22Rv1 (cell line): Measurements from ENCODE around the gene RBM18.

ENCODE experiments used
- H3K27ac ChIP-seq: fragments of 450-650 bp; 2 replicates; pipeline ENCODE4 v1.5.1; 2017
- ZFX ChIP-seq: fragments of 450-650 bp; IDR thresholded peaks from 2 replicates; pipeline ENCODE4 v1.6.1; 2017; ENCODE audit warnings: antibody characterized with exemption, borderline replicate concordance
- TF ChIP-seq, protein P1 (sequence below): fragments of 450-650 bp; IDR thresholded peaks from 2 replicates; pipeline ENCODE4 v1.5.1; 2017; ENCODE audit warnings: mild to moderate bottlenecking

Gene RBM18

GRCh38 chr9:122205176-122205575 is 59.5 kb downstream of the RBM18 start:
- TF ChIP-seq, protein P1, sequence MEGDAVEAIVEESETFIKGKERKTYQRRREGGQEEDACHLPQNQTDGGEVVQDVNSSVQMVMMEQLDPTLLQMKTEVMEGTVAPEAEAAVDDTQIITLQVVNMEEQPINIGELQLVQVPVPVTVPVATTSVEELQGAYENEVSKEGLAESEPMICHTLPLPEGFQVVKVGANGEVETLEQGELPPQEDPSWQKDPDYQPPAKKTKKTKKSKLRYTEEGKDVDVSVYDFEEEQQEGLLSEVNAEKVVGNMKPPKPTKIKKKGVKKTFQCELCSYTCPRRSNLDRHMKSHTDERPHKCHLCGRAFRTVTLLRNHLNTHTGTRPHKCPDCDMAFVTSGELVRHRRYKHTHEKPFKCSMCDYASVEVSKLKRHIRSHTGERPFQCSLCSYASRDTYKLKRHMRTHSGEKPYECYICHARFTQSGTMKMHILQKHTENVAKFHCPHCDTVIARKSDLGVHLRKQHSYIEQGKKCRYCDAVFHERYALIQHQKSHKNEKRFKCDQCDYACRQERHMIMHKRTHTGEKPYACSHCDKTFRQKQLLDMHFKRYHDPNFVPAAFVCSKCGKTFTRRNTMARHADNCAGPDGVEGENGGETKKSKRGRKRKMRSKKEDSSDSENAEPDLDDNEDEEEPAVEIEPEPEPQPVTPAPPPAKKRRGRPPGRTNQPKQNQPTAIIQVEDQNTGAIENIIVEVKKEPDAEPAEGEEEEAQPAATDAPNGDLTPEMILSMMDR: no peak
- TF ChIP-seq ZFX: no peak
- H3K27ac ChIP-seq: no peak overlapping the region

GRCh38 chr9:122204491-122204890 is 60.1 kb downstream of the RBM18 start:
- no peak overlapping the region for H3K27ac ChIP-seq
- TF ChIP-seq, protein P1: no peak
- TF ChIP-seq ZFX: no peak

DNA sequence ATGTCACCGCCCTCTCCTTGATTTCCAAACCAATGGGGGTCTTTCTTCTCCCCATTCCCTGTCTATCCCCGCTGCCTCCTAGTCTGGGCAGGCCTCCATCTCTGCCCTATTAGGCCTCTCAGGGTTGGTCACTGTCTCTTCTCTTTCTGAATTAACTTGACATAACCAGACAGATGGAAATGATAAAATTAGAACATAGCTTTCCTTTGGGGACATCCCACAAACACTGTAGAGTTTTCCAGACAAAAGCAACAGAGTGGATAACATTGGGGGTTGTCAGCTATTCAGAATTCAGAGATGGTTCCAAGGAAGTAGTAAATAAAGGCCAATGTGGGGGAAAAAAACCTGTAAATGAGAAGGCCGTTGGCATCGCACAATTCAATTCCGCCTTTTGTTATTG is 60.6 kb downstream of the RBM18 start:
- TF ChIP-seq ZFX: no peak
- TF ChIP-seq, protein P1: no peak
- no peak overlapping the region for H3K27ac ChIP-seq

GRCh38 chr9:122202111-122202510 is 62.5 kb downstream of the RBM18 start:
- no peak for TF ChIP-seq ZFX
- TF ChIP-seq, protein P1: no peak
- no peak overlapping the region for H3K27ac ChIP-seq

DNA sequence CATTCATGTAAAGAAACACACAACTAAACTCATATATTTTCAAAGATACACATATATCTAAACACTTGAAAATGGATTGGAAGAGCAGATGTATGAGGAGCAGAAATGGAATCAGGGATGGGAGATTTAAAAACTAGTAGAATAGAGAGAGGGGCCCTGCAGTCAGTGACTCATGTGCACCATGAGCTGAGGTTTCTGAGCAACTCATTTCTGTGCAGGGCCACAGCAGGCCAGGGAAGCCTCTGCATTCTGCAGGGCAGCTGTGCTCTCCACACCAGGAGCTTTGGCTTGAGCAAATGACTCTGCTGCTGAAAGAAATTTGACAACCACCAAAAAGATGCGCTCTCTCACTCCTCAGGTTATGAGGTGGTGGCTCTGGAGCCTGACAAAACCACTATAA is 63.0 kb downstream of the RBM18 start:
- H3K27ac ChIP-seq: no peak overlapping the region
- TF ChIP-seq, protein P1: no peak
- no peak for TF ChIP-seq ZFX

DNA sequence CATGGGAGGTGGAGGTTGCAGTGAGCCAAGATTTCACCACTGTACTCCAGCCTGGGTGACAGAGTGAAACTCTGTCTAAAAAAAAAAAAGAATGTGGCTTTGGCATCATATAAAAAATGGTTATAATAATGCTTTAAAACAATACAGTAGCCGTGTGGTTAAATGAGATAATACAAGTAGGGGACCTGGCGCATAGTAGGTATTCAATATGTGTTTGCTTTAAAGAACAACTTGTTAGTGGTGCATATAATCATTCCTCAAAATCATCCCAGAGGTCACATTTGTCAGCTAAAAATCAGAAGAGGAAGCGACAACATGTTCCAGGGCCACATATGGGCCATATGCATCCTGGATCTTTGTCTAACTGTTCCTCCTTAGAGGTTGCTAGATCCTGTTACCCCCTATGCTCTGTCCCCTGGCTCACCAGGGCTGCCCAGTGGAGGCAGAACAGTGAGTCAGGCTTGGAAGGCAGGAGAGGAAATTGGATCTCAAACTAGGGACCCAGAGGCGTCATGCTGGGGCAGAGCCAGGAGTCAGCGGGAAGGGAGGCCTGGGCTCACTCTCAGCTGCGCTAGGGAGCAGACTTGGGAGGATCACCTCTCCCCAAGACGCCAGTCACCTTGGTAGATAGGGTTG is 63.6 kb downstream of the RBM18 start:
- H3K27ac ChIP-seq: no peak overlapping the region
- TF ChIP-seq, protein P1: no peak
- no peak for TF ChIP-seq ZFX

DNA sequence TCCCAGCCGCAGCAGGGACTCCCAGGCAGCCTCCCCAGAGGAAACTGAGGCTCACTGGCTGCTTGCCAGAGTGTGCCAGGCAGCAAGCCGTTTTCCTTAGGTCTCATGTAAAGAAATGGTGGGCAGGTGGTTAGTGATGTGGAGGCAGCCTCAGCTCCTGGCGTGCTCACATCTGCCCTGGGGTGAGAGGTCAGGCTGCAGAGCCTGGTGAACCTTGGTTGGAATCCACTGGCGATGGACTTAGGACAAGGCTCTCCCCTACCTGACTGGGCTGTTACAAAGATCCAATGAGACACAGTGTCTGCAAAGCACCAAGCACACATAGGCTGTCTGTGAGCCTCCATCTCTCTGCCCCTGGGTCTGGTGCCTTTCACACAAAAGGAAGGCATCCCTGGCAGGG is 66.8 kb downstream of the RBM18 start:
- H3K27ac ChIP-seq: no peak overlapping the region
- TF ChIP-seq ZFX: no peak
- TF ChIP-seq, protein P1: no peak
